K562 (cell line): ENCODE data around the gene PTHLH. TPM values are rescaled to one million over a fixed set of nuclear protein-coding genes. Genes with fewer than 3 reads are reported as not detected.
A peak's percentile ranks its signal among the peaks of the same experiment; 100 is the strongest.

Experiments used
- CBX3 ChIP-seq, 2 experiments: IDR thresholded peaks; 1 replicate in 1 of 2; 2 replicates in 1 of 2; pipeline ENCODE4 v1.6.1; 2012; ENCODE audit warnings: inconsistent platforms in 2 of 2, low read length in 2 of 2, borderline replicate concordance in 1 of 2, control low read depth in 1 of 2
- CCNT2 ChIP-seq: IDR thresholded peaks from 2 replicates; pipeline ENCODE4 v1.6.1; 2011; ENCODE audit warnings: borderline replicate concordance, low read depth, mild to moderate bottlenecking, moderate library complexity, mixed read lengths, low read length; ENCODE audit not compliant: insufficient read length; ENCODE audit errors: extremely low read depth
- CREB5 ChIP-seq: fragments of 250-450 bp; sonication (Bioruptor Pico); IDR thresholded peaks from 2 replicates; pipeline ENCODE4 v1.5.0; 2020; ENCODE audit warnings: mild to moderate bottlenecking
- E2F3 ChIP-seq: fragments of 250-450 bp; sonication (Bioruptor Pico); IDR thresholded peaks from 2 replicates; pipeline ENCODE4 v1.4.0; 2020; ENCODE audit warnings: mild to moderate bottlenecking
- E2F6 ChIP-seq, 2 experiments: IDR thresholded peaks; 2 replicates each; pipeline ENCODE4 v1.6.1; 2011; ENCODE audit warnings: borderline replicate concordance in 1 of 2, control low read depth in 1 of 2, low read depth in 1 of 2, low read length in 1 of 2, mild to moderate bottlenecking in 1 of 2, mixed read lengths in 1 of 2, moderate library complexity in 1 of 2; ENCODE audit not compliant: insufficient read depth in 1 of 2, insufficient read length in 1 of 2, poor library complexity in 1 of 2, severe bottlenecking in 1 of 2; ENCODE audit errors: extremely low read depth in 1 of 2
- EGR1 ChIP-seq: fragments of 450-650 bp; conservative IDR thresholded peaks from 2 replicates; pipeline ENCODE4 v1.6.1; 2017; ENCODE audit warnings: mild to moderate bottlenecking
- ESRRB ChIP-seq: fragments of 250-450 bp; sonication (Bioruptor Pico); IDR thresholded peaks from 2 replicates; pipeline ENCODE4 v1.5.0; 2020; ENCODE audit warnings: mild to moderate bottlenecking, moderate library complexity, borderline replicate concordance
- GTF2F1 ChIP-seq: IDR thresholded peaks from 2 replicates; pipeline ENCODE4 v1.6.1; 2011; ENCODE audit warnings: low read depth, low read length, improper control_type of control experiment
- HDAC2 ChIP-seq: fragments of 450-650 bp; IDR thresholded peaks from 2 replicates; pipeline ENCODE4 v1.6.1; 2016; ENCODE audit warnings: mild to moderate bottlenecking
- KLF13 ChIP-seq: fragments of 450-650 bp; IDR thresholded peaks from 2 replicates; pipeline ENCODE4 v1.6.1; 2016; ENCODE audit warnings: missing genetic modification characterization, low read depth, mild to moderate bottlenecking, missing compliant biosample characterization, moderate library complexity, borderline replicate concordance
- MED1 ChIP-seq: sonication (generic); formaldehyde crosslinking; IDR thresholded peaks from 2 replicates; pipeline ENCODE4 v1.8.1; 2023; ENCODE audit warnings: missing genetic modification reagents, borderline replicate concordance
- MYC ChIP-seq, 2 experiments: fragments of 250-450 bp in 1 of 2; sonication (Bioruptor Pico) in 1 of 2; IDR thresholded peaks; 2 replicates each; pipeline versions ENCODE4 v1.5.1 to v1.6.1; 2012 to 2021; ENCODE audit warnings: low read depth in 2 of 2, borderline replicate concordance in 1 of 2, improper control_type of control experiment in 1 of 2, low read length in 1 of 2, mild to moderate bottlenecking in 1 of 2, moderate library complexity in 1 of 2
- NBN ChIP-seq: fragments of 450-650 bp; IDR thresholded peaks from 2 replicates; pipeline ENCODE4 v1.6.1; 2016; ENCODE audit warnings: low read depth, mild to moderate bottlenecking
- RAD21 ChIP-seq, 2 experiments: fragments of 250-450 bp in 1 of 2; fragments of 450-650 bp in 1 of 2; sonication (Bioruptor Pico) in 1 of 2; formaldehyde crosslinking in 1 of 2; IDR thresholded peaks in 1 of 2; conservative IDR thresholded peaks in 1 of 2; 2 replicates each; pipeline versions ENCODE4 v1.4.0 to v1.8.0; 2020 to 2022; ENCODE audit warnings: mild to moderate bottlenecking in 2 of 2, moderate library complexity in 1 of 2
- RBFOX2 ChIP-seq: fragments of 200-400 bp; formaldehyde crosslinking; IDR thresholded peaks from 2 replicates; pipeline ENCODE4 v1.6.1; 2017; ENCODE audit warnings: low read depth, mild to moderate bottlenecking, low read length, moderate library complexity
- RBM25 ChIP-seq: fragments of 200-400 bp; formaldehyde crosslinking; IDR thresholded peaks from 2 replicates; pipeline ENCODE4 v1.6.1; 2018; ENCODE audit warnings: low read length, low read depth, moderate library complexity; ENCODE audit not compliant: severe bottlenecking
- SUPT5H ChIP-seq: fragments of 450-650 bp; IDR thresholded peaks from 2 replicates; pipeline ENCODE4 v1.6.1; 2016
- TAF15 ChIP-seq: fragments of 200-400 bp; formaldehyde crosslinking; IDR thresholded peaks from 2 replicates; pipeline ENCODE4 v1.6.1; 2017; ENCODE audit warnings: mild to moderate bottlenecking, low read depth, low read length, moderate library complexity
- ZNF184 ChIP-seq: sonication (generic); formaldehyde crosslinking; IDR thresholded peaks from 2 replicates; pipeline ENCODE4 v1.5.0; 2020; ENCODE audit warnings: missing genetic modification reagents
- ZNF551 ChIP-seq: fragments of 250-450 bp; sonication (Bioruptor Pico); IDR thresholded peaks from 2 replicates; pipeline ENCODE4 v1.5.0; 2021; ENCODE audit warnings: mild to moderate bottlenecking, moderate library complexity
- ZNF589 ChIP-seq: fragments of 200-800 bp; sonication (Bioruptor generic); IDR thresholded peaks from 2 replicates; pipeline ENCODE4 v1.6.1; 2016; ENCODE audit warnings: low read depth, missing genetic modification characterization, missing compliant biosample characterization
- polyA plus RNA-seq, 8 experiments: library from polyadenylated mRNA; depleted of rRNA in 4 of 8; stranded (reverse) in 5 of 8; unstranded in 3 of 8; fragments of >200 nt; fragmentation: Nextera tagmentation in 2 of 8; fragmentation: Illumina TruSeq in 1 of 8; extraction: Ambion mirVana in 2 of 8; extraction: Trizol in 1 of 8; gene quantifications; 2 replicates each; pipeline versions ENCODE4 v1.2.1 to v1.2.3, GENCODE V29; 2011 to 2014; ENCODE audit warnings: inconsistent platforms in 1 of 8, missing spikeins in 1 of 8
- total RNA-seq, 7 experiments: library from RNA; depleted of rRNA in 6 of 7; stranded (reverse); fragments of >200 nt in 6 of 7; fragmentation: Illumina TruSeq in 2 of 7; extraction: Trizol in 2 of 7; gene quantifications; 2 replicates each; pipeline versions ENCODE4 v1.2.1 to v1.2.3, GENCODE V29; 2011 to 2021; ENCODE audit warnings: low replicate concordance in 1 of 7

PTHLH gene
- total and polyA plus RNA-seq, 9 of the 15 experiments (the other 6 are each of a cell fraction or from before 2014, with no cell fraction given) = 0.14 to 2.5 (median 0.74) TPM

GRCh38 chr12:27969624-27970400, 2.7 kb downstream of the PTHLH start (continued):
- TF ChIP-seq CREB5 (CRISPR knock-in tag) (no peak), E2F3 (CRISPR knock-in tag) (0 out of 2 replicates have a peak, but pooled peaks have one; percentile 11), CCNT2 (peak; percentile 51), TAF15 (no peak), RAD21 (CRISPR knock-in tag; conservative IDR thresholded peaks at IDR 0.05 in 1 of 2, IDR thresholded peaks at IDR 0.05 in 1 of 2) (peak; percentile 49 to 64; a peak in 3 of 4 replicates), NBN (no peak), MYC (IDR thresholded peaks at IDR 0.05; ENCODE audit: low read depth, low read length) (peak; percentile 21; the same call in 1 of the 2 replicates), MYC (CRISPR knock-in tag; IDR thresholded peaks at IDR 0.05; ENCODE audit: borderline replicate concordance, low read depth) (no peak), EGR1 (0 out of 2 replicates have a peak, but pooled peaks have one; percentile 23), SUPT5H (0 out of 2 replicates have a peak, but pooled peaks have one; percentile 24), RBFOX2 (peak; percentile 73), CBX3 (IDR thresholded peaks at IDR 0.05; ENCODE audit: borderline replicate concordance in 1 of 2, low read length in 2 of 2) (no peak), RBM25 (no peak), HDAC2 (peak; percentile 44; the same call in 1 of the 2 replicates), KLF13 (0 out of 2 replicates have a peak, but pooled peaks have one; percentile 16), ZNF184 (CRISPR knock-in tag) (no peak), E2F6 (IDR thresholded peaks at IDR 0.05; ENCODE audit: borderline replicate concordance in 1 of 2, extremely low read depth in 1 of 2, insufficient read depth in 1 of 2, insufficient read length in 1 of 2, low read depth in 1 of 2, low read length in 1 of 2, poor library complexity in 1 of 2, severe bottlenecking in 1 of 2) (peak; percentile 84 to 95), ZNF551 (CRISPR knock-in tag) (no peak), MED1 (CRISPR knock-in tag) (no peak), ZNF589 (CRISPR knock-in tag) (peak; percentile 49; the same call in 1 of the 2 replicates), GTF2F1 (no peak), ESRRB (no peak)
